ENCODE data around the gene REV3L. TPM values are rescaled to one million over a fixed set of nuclear protein-coding genes. Genes with fewer than 3 reads are reported as not detected.

REV3L gene
- total and polyA plus RNA-seq, 9 of the 15 experiments (the other 6 are each of a cell fraction or from before 2014, with no cell fraction given) = 5.5 to 24.4 (median 14.4) TPM

DNA sequence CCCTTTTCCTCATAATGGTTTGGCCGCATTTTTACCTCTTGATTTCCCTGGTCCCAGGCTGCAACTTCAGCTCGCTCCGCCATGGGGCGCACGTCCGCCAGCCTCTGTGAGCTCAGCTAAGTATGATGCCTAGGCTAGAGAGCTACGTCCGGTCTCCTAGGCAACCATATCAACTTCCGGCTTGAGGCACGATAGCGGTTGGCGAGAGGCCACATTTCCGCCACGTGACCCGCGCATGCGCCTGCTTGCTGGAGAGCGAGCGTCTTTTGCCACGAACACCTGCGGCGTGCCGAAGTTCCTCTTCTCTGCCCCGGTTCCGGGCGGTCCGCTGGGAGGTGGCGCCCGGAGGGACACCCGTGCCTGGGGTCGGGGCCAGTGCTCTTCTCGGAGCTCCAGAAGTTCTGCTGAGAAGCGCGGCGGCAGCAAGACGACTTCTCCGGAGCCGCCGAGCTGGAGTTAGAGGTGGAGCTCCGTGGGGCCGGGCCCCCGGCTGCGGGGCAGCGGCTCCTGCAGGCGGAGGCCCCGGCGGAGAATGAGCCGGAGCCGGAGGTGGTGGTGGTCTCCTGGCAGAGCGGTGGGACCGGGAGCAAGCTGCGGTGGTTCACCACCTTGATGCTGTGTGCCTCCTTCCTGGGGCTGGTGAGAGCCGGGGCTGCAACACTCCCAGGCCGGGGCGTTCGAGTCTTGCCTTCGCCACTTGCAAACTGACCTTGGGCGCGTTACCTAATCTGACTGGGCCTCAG is 223.8 kb downstream of the REV3L start (continued):
- TF ChIP-seq, protein P1, sequence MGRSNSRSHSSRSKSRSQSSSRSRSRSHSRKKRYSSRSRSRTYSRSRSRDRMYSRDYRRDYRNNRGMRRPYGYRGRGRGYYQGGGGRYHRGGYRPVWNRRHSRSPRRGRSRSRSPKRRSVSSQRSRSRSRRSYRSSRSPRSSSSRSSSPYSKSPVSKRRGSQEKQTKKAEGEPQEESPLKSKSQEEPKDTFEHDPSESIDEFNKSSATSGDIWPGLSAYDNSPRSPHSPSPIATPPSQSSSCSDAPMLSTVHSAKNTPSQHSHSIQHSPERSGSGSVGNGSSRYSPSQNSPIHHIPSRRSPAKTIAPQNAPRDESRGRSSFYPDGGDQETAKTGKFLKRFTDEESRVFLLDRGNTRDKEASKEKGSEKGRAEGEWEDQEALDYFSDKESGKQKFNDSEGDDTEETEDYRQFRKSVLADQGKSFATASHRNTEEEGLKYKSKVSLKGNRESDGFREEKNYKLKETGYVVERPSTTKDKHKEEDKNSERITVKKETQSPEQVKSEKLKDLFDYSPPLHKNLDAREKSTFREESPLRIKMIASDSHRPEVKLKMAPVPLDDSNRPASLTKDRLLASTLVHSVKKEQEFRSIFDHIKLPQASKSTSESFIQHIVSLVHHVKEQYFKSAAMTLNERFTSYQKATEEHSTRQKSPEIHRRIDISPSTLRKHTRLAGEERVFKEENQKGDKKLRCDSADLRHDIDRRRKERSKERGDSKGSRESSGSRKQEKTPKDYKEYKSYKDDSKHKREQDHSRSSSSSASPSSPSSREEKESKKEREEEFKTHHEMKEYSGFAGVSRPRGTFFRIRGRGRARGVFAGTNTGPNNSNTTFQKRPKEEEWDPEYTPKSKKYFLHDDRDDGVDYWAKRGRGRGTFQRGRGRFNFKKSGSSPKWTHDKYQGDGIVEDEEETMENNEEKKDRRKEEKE (IDR thresholded peaks at IDR 0.05; ENCODE audit: borderline replicate concordance in 1 of 2, control insufficient read depth in 1 of 2, low read depth in 2 of 2, low read length in 1 of 2) = no peak
- TF ChIP-seq POLR2G (IDR thresholded peaks at IDR 0.05; ENCODE audit: low read depth, low read length) (peak; percentile 92), FOXK1 (CRISPR knock-in tag; IDR thresholded peaks at IDR 0.05; ENCODE audit: borderline replicate concordance) (peak; percentile 32; the same call in 1 of the 2 replicates), KLF16 (IDR thresholded peaks at IDR 0.05) (no peak; the same call in 1 of the 2 replicates), ZKSCAN1 (IDR thresholded peaks at IDR 0.05; ENCODE audit: low read depth, low read length) (peak; percentile 14), GTF2B (IDR thresholded peaks at IDR 0.05; ENCODE audit: extremely low read depth, insufficient read length) (no peak), SNIP1 (IDR thresholded peaks at IDR 0.05; ENCODE audit: low read depth) (no peak), ZC3H4 (CRISPR knock-in tag; IDR thresholded peaks at IDR 0.05; ENCODE audit: borderline replicate concordance) (no peak; the same call in 1 of the 2 replicates), RBM15 (IDR thresholded peaks at IDR 0.05; ENCODE audit: insufficient read depth, low read length) (no peak), NCOA1 (IDR thresholded peaks at IDR 0.05; ENCODE audit: low read depth) (peak; percentile 49; the same call in 1 of the 2 replicates), SMC3 (conservative IDR thresholded peaks at IDR 0.05; ENCODE audit: insufficient read depth, low read depth, low read length) (peak; percentile 96), ZNF23 (CRISPR knock-in tag; IDR thresholded peaks at IDR 0.05) (no peak), TAF15 (IDR thresholded peaks at IDR 0.05; ENCODE audit: low read depth, low read length) (no peak)
- TF ChIP-seq, protein P2, sequence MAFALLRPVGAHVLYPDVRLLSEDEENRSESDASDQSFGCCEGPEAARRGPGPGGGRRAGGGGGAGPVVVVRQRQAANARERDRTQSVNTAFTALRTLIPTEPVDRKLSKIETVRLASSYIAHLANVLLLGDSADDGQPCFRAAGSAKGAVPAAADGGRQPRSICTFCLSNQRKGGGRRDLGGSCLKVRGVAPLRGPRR (CRISPR knock-in tag; IDR thresholded peaks at IDR 0.05) = no peak
- TF ChIP-seq, protein P3, sequence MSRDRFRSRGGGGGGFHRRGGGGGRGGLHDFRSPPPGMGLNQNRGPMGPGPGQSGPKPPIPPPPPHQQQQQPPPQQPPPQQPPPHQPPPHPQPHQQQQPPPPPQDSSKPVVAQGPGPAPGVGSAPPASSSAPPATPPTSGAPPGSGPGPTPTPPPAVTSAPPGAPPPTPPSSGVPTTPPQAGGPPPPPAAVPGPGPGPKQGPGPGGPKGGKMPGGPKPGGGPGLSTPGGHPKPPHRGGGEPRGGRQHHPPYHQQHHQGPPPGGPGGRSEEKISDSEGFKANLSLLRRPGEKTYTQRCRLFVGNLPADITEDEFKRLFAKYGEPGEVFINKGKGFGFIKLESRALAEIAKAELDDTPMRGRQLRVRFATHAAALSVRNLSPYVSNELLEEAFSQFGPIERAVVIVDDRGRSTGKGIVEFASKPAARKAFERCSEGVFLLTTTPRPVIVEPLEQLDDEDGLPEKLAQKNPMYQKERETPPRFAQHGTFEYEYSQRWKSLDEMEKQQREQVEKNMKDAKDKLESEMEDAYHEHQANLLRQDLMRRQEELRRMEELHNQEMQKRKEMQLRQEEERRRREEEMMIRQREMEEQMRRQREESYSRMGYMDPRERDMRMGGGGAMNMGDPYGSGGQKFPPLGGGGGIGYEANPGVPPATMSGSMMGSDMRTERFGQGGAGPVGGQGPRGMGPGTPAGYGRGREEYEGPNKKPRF (IDR thresholded peaks at IDR 0.05; ENCODE audit: low read depth, low read length) = no peak
- TF ChIP-seq, protein P4, sequence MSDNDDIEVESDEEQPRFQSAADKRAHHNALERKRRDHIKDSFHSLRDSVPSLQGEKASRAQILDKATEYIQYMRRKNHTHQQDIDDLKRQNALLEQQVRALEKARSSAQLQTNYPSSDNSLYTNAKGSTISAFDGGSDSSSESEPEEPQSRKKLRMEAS (CRISPR knock-in tag; IDR thresholded peaks at IDR 0.05) = peak; percentile 98
- TF ChIP-seq, protein P5, sequence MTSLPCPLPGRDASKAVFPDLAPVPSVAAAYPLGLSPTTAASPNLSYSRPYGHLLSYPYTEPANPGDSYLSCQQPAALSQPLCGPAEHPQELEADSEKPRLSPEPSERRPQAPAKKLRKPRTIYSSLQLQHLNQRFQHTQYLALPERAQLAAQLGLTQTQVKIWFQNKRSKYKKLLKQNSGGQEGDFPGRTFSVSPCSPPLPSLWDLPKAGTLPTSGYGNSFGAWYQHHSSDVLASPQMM (CRISPR knock-in tag; IDR thresholded peaks at IDR 0.05) = no peak
- TF ChIP-seq, protein P6, sequence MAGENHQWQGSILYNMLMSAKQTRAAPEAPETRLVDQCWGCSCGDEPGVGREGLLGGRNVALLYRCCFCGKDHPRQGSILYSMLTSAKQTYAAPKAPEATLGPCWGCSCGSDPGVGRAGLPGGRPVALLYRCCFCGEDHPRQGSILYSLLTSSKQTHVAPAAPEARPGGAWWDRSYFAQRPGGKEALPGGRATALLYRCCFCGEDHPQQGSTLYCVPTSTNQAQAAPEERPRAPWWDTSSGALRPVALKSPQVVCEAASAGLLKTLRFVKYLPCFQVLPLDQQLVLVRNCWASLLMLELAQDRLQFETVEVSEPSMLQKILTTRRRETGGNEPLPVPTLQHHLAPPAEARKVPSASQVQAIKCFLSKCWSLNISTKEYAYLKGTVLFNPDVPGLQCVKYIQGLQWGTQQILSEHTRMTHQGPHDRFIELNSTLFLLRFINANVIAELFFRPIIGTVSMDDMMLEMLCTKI (IDR thresholded peaks at IDR 0.05; ENCODE audit: partially characterized antibody) = no peak
